ELF-1 (cell line): Measurements from ENCODE around the gene HSP90AB1.
"Not testable (repeated sequence)": the region's sequence is repeated elsewhere in the genome, so short reads cannot be mapped to it uniquely, and the experiment has no call there.

ENCODE experiments used
- DNase-seq: peaks from one replicate; pipeline ENCODE4 v3.0.0-alpha.2; 2016; ENCODE audit warnings: low read depth, low spot score

HSP90AB1 gene

DNA sequence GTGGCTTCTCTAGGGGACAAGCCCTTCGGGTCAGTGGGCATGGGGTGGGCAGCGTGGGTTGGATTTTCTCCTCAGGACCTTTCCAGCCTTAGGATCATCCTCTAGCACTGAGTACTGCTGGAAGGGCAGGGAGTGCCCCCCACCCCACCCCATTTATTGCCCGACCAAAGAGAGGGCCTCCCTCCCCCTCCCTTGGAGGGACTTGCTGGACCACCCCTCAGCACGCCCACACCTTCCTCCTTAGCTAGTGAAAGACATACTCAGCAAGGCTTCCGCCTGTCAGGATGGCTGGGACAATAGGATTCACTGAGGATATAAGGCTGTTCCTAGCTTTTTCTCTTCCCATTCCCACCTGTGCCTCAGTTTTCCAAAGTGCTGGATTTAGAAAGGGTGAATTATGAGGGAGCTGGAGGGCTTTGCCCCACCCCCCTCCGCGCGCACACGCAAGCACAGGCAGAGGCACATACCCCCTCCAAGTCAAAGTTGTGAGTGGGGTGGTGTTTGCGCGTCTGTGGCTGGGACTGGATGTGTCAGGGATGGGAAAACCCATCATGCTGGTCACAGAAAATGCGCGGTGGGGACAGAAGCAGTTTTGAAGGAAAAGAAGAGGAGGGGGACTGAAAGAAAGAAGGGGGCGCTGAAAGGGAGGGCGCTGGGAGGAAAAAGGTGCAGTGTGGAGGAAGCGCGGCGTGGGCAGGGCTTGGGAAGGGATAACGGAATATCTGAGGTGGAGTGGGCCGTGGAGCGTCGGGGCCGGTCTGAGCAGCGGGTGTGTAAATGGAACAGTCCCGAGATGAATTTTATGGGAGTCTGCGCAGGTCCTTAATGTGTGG is 24.2 kb upstream of the HSP90AB1 start:
- DNase-seq = no peak

DNA sequence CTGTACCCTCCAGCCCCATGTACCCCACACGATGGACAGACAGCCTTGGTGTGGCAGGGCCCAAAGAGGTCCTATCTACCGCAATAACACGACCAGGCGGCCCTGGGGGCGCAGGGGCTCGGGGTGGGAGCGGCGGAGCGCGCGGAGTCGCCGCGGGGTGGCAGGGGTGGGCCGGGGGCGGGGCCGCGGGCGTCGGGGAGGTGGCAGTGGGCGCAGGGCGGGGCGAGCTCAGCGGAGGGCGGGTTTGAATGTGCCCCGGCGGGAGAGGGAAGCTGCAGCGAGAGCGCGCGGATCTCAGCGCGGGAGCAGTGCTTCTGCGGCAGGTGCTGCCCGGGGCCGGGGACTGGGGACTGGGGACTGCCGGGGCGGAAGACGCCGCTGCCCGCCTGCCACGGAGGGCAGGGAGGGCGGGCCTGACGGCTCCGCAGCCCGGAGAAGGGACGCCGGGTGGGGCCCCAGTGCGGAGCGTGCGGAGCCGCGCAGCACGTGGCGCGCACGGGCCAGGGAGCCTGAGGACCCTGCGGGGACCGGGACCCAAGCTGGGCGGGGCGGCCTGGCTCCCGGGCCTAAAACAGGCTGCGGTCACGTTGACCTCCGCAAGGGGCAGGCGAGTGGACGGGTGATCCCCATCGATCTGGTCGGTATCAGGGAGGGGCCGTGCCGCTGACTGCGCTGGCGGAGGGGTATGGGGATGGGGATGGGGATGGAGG is 23.4 kb upstream of the HSP90AB1 start, which contains the start of gene SLC29A1:
SLC29A1 (plus strand) TSS at position 277 of the 710 bp plus-strand sequence. CDS start 3,719 bp downstream, outside the sequence.
- peak; percentile 75 for DNase-seq

DNA sequence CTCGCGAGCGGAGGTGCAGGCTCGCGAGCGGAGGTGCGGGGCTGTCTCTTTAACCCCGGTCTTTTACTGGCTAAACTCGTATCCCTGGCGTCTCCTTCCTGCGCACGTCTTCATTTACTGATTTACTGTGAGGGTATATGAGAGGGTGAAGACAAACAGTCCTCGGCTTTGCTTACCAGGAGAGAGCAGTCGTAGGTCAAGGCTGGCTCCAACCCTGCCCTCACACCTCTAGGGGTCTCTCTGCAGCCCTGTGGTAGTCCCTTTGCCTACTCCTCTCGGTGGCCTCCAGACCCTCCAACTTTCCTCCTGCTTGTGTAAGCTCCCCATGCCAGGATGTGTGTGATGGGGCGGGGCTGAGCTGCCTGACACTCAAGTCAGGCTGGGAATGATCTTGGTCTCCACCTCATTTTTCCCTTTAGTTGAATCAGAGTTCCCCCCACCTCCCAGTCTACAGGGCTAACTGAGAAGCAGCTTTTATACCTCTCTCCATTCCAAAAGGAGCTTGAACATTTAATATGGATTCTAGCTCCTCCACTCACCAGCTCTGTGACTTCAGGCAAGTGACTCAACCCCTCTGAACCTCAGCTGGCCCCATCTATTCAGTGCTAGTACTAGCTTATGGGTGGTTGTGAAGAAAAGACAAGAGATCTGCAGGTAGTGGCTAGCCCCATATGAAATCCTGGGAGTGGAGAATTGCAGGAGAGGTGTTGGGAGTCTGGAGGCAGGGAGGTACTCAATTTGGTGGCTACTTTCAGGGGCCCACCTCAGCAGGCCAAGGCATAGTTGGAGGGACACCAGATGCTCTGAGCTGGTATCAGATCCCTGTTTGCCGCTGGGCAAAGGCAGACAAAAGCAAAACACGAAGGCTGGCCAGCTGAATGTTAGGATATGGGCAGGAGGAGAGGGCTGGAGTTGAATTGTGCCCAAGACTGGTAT is 22.6 kb upstream of the HSP90AB1 start:
- DNase-seq = peak; percentile 47

DNA sequence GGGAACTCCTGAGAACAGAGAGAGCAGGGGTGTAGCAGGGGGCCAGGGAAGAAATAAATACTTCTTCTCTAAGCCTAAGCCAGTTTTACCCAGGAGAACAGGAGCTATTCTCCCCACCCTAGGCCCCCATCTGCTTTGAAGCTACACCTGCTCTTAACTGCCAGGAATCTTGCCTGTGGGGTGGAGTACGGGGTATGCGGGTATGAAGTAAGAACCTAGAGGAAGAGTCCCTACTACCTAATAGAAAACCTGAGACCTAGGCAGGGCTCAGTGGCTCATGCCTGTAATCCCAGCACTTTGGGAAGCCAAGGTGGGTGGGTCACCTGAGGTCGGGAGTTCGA is 22.0 kb upstream of the HSP90AB1 start:
- peak; percentile 44 for DNase-seq

DNA sequence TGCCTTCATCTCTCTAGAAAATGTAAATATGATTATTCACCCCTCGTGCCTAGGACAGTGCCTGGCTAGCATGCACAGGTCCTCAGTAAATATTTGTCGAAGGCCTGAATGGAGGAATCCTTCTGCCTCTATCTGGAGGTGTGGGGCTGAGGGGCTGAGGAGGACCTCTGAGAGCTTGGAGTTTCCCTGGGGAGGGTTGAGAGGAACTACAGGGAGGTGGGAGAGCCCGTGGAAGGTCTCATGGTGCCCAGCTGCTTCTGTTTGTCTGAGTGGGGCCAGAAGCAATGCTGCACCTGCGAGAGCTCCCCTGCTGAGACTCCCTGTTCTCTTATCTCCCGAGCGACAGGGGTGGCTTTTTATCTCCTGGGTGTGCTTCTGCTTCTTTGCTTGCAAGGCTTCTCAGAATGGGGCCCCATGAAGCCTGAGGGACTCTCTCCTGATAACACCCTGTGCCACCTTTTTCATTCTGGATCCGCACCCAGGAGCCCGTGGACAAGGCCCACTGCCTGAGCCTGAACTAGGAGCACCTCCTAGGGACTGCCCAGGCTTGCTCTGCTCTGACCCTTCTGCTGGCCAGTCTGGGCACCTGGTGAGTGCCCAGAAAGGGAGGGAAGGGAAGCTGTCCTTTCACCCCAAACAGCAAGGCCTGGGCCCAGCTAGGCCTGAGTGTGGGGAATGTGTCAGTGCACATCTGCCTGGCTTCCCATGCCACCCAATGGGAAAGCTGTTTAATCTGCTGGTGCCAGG is 21.1 kb upstream of the HSP90AB1 start:
- DNase-seq = no peak

DNA sequence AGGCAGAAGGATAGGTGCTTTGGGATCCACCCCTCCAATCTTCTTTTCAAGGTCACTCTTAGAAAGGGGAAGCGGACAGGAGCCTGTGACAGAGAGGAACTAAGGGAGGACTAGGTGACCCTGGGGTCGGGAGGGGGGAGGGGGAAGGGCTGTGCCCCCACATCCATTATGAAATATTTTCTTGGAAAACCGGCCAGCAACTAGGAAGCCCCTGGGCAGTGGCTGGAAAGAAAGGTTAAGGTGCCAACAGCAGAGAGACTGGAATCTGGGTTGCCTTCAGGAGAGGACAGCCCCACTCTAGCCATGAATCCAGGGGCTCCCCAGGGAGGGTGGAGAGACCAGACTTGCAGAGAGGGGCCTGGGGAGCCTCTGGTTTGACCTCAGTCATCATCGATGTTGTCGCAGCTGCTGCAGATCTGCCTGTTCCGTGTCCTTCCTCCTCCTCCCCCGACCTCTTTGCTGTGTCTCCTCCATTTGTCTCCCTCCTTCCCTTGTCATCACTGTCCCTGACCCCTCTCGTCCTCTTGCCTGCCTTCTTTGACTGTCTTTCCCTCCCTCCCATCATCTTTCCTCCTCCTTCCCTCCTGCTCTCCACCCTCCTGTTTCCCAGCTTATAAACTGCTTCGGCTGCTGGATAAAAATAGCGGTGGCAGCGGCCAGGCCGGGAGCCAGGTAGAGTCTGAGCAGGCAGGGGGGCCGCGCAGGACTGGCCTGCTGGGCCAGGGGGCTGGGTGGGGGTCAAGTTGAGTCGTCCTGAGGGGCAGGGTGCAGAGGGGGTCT is 20.3 kb upstream of the HSP90AB1 start:
- DNase-seq = no peak

DNA sequence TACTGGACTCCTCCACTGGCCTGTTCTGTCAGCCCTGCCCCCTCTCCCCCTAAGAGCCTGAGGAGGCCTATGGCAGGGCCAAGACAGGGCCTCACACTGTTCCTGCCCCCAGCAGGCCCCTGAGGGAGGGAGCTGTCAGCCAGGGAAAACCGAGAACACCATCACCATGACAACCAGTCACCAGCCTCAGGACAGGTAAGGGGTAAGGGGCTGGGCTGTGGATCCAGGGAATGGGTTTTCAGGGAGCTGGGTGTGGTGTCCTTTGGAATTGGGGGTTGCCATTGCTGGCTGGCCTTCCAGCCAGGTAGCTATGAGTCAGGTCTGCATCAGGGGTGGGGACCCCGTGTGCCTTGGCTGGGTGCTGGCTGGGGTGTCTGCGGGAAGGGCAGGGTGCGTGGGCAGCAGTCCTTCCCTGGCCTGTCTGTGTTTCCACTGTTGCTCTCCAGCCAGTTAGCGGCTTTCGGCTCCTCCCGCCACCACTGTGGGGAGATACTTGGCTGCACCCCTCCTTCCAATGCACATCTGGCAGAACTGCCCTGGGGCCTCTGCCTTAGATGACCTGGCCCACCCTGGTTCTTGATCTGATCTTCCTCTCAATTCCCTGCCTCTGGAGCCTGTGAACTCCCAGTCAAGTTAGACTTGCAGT is 19.6 kb upstream of the HSP90AB1 start:
- DNase-seq = peak; percentile 78

DNA sequence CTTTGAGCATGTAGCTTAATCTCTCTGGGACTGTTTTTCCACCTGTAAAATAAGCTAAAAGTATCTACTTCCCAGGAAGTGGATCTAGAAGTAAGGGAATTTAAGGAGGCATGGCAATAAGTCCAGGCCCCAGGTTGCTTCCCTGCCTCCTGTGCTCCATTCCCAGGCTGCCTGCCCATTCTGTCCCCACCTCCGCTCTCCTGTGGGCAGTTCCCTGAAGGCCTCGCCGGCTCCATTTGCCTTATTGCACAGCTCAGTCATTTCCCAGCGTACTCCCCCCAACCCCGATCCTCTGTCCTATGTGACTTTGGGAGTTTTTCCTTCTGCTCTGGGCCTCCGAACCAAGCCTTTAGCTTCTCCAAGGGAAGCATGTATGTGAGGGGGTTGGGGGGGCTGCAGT is 18.9 kb upstream of the HSP90AB1 start:
- DNase-seq = no peak

DNA sequence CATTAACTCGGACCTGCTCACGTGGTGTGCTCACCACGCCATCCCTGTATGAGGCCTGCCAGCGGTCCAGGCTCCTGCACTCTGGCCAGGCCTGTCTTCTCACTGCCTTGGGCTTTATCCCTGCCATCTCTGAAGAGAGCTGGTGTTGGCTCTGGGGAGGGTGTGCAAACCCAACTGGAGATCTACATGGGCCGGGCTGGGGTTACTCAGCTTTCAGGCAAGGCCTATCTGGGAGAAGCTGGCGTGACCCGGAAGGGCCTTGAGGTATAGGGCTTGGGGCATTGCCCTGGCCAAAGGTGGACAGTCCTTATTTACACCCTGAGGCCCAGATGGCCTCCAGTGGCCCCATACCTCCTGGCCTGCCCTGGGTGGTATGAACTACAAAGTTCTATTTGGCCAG is 18.5 kb upstream of the HSP90AB1 start:
- no peak for DNase-seq

DNA sequence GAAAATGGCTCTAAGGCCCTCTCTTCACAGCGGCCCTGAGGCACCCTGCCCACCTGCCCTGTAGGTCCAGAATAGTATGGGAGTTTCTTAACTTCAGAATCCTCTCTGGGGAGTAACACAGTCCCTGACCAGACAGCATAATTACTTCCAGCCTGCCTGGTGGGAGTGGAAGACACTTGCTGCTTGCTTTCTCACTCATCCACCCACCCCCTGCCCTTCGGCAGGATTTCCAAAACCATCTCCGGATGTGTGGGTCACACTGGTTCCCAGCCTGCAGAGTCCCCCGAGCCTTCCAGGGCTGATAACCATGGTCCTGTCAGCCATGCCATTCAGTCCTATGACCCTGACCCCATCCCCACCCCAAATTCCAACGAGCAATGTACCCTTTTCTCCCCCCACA is 18.1 kb upstream of the HSP90AB1 start:
- DNase-seq = no peak

DNA sequence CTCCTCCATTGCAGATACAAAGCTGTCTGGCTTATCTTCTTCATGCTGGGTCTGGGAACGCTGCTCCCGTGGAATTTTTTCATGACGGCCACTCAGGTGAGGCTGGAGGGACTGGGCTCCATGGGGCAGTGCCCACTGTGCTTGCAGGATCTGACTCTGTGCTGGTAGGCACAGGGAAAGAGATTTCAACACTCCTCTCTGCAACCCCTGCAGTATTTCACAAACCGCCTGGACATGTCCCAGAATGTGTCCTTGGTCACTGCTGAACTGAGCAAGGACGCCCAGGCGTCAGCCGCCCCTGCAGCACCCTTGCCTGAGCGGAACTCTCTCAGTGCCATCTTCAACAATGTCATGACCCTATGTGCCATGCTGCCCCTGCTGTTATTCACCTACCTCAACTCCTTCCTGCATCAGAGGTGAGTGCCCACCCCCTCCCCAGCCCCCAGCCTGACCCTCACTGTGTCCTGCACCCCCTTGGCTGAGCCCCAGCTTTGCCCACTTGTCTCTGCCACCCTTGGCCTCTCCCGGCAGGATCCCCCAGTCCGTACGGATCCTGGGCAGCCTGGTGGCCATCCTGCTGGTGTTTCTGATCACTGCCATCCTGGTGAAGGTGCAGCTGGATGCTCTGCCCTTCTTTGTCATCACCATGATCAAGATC is 17.4 kb upstream of the HSP90AB1 start:
- DNase-seq = no peak

DNA sequence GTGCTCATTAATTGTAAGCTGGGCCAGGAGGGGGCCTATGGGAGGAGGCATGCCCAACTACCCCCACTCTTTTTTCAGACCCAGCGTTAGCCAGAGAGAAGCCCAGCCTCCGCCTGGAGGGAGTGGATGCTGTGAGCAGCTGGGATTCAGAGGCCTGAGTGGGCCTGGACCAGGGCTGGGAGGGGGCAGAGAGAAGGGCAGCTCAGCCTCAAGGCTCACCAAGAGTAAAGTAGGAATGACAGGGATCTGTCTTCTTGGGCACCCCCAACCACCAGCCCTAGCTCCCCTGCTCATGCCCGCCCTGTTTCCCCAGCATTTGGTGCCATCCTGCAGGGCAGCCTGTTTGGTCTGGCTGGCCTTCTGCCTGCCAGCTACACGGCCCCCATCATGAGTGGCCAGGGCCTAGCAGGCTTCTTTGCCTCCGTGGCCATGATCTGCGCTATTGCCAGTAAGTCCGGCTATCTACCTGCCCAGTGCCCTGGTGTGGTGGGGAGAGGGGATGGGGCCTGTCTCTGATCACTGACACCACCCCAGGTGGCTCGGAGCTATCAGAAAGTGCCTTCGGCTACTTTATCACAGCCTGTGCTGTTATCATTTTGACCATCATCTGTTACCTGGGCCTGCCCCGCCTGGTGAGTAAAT is 16.7 kb upstream of the HSP90AB1 start:
- no peak for DNase-seq

DNA sequence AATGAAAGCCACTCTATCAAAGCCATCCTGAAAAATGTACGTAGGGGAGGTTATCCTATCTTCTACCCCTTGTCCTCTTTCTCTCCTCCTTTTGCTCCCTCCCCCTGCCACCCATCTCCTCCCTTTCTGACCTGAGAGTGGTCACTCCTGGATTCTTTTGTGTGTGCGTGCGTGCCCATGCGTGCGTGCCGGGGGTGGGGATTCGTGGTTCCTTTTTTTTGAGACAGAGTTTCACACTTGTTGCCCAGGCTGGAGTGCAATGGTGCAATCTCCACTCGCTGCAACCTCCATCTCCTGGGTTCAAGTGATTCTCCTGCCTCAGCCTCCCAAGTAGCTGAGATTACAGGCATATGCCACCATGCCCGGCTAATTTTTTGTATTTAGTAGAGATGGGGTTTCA is 15.5 kb upstream of the HSP90AB1 start:
- DNase-seq = not testable (repeated sequence)

DNA sequence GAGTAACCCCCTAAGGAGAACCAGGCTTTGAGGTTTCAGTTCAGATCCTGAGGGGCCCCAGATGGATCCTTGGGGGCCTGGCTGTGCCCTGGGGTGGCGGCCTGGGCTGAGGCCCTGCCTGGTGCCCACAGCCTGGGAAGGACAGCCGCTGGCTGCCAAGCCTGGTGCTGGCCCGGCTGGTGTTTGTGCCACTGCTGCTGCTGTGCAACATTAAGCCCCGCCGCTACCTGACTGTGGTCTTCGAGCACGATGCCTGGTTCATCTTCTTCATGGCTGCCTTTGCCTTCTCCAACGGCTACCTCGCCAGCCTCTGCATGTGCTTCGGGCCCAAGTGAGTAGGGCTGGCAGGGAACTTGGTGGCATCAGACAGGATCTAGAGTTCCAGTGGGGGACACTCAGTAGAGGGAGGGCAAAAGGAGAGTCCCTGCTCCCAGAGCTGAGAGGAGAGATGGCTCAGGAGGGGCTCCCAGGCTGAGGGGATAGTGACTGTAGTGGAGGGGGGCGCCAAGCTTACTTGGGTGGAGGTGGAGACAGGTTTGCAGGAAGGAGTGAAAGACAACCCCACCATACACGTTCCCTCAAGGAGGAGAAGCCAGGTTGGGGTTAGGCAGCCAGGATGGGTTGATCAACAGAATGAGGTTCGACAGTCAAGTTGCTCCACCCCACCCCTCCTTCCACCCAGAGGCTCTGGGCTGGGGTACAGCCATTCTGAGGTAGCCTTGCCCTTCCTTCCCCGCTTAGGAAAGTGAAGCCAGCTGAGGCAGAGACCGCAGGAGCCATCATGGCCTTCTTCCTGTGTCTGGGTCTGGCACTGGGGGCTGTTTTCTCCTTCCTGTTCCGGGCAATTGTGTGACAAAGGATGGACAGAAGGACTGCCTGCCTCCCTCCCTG is 14.0 kb upstream of the HSP90AB1 start:
- no peak for DNase-seq

DNA sequence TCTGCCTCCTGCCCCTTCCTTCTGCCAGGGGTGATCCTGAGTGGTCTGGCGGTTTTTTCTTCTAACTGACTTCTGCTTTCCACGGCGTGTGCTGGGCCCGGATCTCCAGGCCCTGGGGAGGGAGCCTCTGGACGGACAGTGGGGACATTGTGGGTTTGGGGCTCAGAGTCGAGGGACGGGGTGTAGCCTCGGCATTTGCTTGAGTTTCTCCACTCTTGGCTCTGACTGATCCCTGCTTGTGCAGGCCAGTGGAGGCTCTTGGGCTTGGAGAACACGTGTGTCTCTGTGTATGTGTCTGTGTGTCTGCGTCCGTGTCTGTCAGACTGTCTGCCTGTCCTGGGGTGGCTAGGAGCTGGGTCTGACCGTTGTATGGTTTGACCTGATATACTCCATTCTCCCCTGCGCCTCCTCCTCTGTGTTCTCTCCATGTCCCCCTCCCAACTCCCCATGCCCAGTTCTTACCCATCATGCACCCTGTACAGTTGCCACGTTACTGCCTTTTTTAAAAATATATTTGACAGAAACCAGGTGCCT is 13.3 kb upstream of the HSP90AB1 start:
- no peak for DNase-seq

DNA sequence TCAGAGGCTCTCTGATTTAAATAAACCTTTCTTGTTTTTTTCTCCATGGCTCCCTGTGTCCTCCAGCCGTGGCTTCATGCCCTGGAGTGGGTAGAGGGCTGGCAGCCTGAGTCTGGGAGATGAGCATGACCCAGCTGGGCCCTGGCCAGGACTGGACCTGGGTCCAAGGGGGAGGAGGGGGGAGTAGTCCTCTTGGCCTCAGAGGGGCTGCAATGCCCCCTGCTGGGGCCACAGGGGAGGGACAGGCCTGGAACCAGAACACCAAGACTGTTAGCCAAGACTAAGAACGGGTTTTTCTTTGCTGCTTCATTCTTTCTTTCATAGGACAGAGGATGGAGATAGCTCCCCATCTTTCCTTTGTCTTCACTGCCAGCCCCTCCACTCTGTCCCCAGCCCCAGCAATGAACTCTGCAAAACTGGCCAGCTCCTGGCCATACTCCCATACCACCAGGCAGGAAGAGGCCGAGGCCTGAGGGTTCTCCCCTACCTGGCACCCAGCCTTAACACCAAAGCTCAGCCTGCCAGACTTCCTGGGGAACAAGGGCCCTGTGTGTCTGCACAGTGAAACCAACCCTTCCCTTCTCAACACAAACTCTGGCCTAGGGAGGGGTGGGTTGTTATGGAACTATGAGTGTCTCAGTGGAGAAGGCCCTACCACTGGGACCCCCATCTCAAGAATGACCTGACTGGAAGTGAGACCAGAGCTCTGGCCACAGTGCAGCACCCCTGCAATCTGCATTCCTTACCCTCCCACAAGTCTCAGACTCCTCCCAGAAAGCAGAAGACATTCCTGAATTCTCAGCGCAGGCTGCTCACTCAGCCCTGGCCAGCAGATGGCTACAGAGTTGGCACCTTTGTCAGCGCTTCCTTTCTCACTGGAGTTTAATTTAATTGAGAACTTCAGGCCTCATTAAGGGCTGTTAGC is 12.5 kb upstream of the HSP90AB1 start:
- peak; percentile 90 for DNase-seq

DNA sequence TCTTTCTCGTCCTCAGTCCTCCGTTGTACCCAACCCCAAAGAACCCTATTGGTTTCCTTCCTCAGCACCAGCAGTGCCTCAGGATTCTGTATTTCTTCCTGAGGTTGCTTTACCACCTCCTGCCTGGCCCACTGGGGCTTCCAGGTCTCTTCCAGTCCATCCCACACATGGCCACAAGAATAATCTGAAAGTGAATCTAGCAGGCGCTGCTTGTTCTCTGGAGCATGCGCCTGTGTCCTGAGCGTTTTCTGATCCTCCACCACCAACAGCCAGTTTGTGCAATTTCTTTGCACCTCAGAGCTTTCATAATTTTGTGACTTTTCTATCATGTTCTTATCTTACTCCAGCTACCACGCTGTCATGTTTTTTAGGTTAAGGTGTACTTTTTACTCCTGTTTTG is 11.6 kb upstream of the HSP90AB1 start:
- no peak for DNase-seq
